HG02642 (cell line): ENCODE results near the gene FAT1.
"Not testable (repeated sequence)": the region's sequence is repeated elsewhere in the genome, so short reads cannot be mapped to it uniquely, and the experiment has no call there.

Source experiments
- ATAC-seq: cut with Tn5 transposase; IDR thresholded peaks from one replicate; pipeline ENCODE4 v1.9.1; 2021; ENCODE audit warnings: mild to moderate bottlenecking; ENCODE audit not compliant: unreplicated experiment, poor library complexity

The FAT1 gene

DNA sequence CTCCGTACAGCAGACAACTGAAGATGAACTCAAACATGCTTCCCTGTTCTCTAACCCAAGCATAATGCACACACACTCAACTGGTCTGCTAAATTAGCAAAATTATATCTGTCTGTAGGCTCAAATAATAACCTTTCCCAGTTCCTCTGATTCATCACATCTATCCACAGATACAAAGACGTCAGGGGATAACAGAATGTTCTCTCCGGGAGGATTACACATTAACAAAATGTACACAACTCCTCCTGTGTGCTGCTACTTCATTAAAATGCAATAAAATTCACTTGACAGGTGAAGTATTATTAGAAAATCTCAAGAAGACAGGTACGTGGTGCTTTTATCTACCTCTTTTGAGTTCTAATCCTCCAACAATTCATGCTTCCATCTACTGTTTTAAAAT lies 57.4 kb downstream of the FAT1 start:
- no peak for ATAC-seq

GRCh38 chr4:186660403-186660802 lies 63.3 kb downstream of the FAT1 start:
- no peak for ATAC-seq

GRCh38 chr4:186659935-186660334 lies 63.7 kb downstream of the FAT1 start:
- ATAC-seq, result no peak

GRCh38 chr4:186659456-186659855 lies 64.2 kb downstream of the FAT1 start:
- ATAC-seq, result not testable (repeated sequence)

GRCh38 chr4:186658657-186659056 lies 65.0 kb downstream of the FAT1 start:
- no peak for ATAC-seq

GRCh38 chr4:186657764-186658163 lies 65.9 kb downstream of the FAT1 start:
- ATAC-seq, result no peak

GRCh38 chr4:186653969-186654368 lies 69.7 kb downstream of the FAT1 start:
- ATAC-seq, result no peak

- no peak for ATAC-seq
These were observed 72.0 kb downstream of the FAT1 start for GRCh38 chr4:186651624-186652023.

- ATAC-seq, result no peak
These were observed 72.5 kb downstream of the FAT1 start for GRCh38 chr4:186651181-186651603.

DNA sequence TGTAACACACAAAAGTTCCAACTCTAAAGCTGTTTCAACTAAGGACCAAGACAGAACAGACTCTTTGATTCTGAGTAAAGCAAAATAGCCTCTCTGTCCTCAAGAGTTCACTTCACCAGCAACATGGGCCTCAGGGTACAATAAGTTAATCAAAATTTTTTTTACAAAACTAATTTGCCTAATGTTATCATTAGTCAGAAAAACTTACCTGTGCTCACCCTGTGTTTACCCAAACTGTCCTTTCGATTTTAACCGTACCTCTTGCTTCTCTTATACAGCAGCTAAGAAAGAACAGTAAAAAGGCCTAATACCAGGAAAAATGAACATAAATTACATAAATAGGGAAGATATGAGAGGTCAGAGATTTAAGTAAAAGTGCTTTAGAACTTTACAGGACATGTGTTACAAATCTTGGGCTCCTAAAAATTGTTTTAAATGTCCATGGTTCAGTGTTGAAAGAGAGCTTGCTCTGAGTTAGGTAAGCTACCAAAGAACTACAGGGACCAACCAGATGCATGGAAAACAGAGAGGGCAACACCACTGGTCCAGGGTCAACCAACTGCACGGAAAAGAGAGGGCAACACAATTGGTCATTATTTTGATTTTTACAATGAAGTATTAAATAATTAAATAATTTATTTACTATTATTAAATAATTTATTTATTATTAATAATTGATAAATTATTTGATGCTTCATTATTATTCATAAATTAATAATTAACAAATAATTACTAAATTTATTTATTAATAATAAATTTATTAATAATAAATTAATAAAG lies 73.1 kb downstream of the FAT1 start:
- no peak for ATAC-seq

- ATAC-seq, result no peak
These were observed 75.8 kb downstream of the FAT1 start for GRCh38 chr4:186647821-186648220.

DNA sequence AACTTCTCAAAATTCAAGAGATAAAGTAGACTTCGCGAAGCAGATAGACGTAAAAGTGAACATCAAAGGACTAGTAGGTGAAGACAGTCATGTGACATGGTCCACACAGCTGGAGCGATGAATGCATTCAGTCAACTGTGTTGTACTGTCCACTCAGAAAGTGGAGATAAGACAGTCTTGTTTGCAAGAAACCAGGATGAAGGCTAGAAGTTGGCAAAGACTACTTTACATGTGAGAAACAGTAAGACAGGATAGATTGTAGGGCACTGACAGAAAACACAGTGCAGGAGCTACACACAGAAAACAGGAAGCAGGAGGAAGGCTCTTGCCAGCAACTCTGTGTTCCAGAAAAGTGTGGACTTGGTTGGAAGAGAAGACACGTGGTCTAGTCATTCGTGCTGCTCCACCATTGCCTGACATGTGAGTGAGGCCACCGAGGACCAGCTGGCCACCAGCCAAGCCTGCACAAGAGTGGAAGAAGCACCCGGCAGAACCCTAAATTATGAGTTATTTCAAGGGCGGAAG lies 78.9 kb downstream of the FAT1 start:
- no peak for ATAC-seq

DNA sequence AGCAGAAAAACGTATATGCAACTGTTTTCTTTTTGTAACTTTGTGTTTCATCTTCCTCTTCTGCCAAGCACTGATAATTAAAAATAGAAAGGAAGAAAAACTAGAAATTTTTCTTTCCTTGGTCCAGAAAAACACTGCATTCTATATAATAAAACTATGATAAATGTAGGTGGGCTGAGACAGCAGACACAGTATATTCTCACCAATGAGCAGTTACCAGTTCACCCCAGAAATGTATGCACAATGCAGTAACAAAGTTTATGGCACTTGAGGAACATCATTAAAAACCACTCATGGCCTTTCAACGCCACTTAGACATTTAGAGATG lies 79.4 kb downstream of the FAT1 start:
- no peak for ATAC-seq

- no peak for ATAC-seq
These were observed 80.0 kb downstream of the FAT1 start for GRCh38 chr4:186643501-186644310.

GRCh38 chr4:186642998-186643397 lies 80.7 kb downstream of the FAT1 start:
- ATAC-seq, result no peak

GRCh38 chr4:186642530-186642929 lies 81.1 kb downstream of the FAT1 start:
- ATAC-seq, result no peak

- ATAC-seq, result no peak
These were observed 89.0 kb downstream of the FAT1 start for GRCh38 chr4:186634591-186635128.

- no peak for ATAC-seq
These were observed 89.8 kb downstream of the FAT1 start for GRCh38 chr4:186633844-186634243.

DNA sequence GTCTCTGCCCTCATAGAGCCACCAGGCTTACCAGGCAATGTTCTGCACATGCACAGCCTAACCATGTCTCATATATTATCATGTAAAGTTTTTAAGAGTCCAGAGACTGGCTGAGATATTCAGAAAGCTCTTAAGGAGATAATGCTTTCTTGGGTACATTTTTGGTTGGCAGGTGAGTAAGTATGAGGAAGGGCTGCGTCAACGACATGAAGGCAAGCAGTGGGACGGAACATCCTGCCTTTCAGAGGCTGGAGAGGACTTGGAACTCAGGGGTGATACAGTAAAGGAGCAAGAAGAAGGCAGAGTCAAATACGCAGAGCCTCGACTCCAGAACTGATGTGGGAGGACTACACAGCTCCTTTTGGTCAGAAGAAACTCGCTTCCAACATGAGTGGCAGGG lies 93.5 kb downstream of the FAT1 start:
- ATAC-seq, result no peak

- ATAC-seq, result no peak
These were observed 95.5 kb downstream of the FAT1 start for GRCh38 chr4:186628058-186628711.
